GM21423 (cell line): Measurements from ENCODE around the gene MAP3K1.

Experiments
- ATAC-seq: cut with Tn5 transposase; IDR thresholded peaks from one replicate; pipeline ENCODE4 v1.9.1; 2021; ENCODE audit warnings: mild to moderate bottlenecking, moderate library complexity; ENCODE audit not compliant: unreplicated experiment

Gene MAP3K1

DNA sequence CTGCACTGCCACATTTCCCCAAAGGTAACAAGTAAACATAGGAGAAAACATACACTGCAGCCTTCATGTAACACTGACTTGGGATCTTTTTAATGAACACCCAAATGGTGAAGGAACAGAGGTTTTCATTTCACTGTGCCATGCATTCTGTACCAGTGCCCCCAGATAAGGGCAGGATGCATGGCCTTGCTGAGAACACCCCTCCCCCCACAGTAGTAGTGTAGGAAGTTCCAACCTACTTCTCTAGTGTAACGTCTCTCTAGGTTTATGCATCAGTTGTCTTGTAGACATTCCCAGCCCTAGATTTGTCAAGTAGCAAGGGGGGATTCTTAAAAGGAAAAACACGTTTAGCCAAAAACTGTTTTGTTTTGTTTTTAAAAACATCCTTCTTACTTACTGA, 29.9 kb downstream of the MAP3K1 start:
- ATAC-seq, result no peak

DNA sequence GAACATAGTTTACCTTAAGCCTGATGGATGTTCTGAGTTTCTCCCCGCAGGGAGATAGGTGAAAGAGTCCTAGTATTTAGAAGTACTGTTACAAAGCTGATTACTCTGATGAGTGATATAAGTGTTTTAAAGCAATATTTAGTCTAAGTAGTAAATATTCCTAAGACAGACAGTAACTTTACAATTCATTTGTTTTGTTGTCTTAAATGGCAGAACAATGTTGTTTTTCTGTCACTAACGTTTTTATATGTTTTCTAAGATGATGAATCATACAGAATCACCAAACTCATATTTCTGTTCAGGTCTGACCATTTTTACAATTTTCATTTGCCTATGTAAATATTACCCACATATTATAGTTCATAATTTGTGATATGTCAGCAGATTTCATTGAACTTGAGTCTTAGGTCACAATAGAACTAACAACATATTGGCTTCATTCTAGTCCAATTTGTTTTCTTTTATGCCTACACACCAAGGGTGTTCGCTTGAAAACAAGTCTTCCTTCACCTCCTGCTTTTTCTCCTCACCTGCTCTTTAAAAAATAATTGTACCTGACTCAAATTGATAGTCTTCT, 30.6 kb downstream of the MAP3K1 start:
- ATAC-seq, result no peak

DNA sequence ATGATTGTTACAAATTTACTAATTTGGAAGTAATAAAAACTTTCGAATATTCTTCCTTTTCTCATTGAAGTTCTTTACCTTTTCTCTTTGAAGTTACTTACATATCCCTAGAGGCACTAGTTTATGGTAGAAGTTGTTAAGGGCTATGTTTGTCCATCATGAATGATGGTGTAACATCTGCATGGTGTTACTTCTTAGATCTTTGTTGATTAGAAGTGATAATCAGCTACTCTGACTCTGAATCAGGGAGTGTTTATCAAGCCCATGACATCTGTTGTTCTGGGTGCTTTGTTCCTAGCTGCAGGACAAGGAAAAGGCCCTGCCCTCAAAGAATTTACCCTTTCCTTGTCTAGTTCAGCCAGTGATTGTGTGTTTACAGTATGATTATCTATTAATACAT, 32.9 kb downstream of the MAP3K1 start:
- no peak for ATAC-seq

GRCh38 chr5:56849671-56850070, 34.3 kb downstream of the MAP3K1 start:
- ATAC-seq, result no peak

GRCh38 chr5:56850423-56850822, 35.1 kb downstream of the MAP3K1 start:
- ATAC-seq, result no peak

DNA sequence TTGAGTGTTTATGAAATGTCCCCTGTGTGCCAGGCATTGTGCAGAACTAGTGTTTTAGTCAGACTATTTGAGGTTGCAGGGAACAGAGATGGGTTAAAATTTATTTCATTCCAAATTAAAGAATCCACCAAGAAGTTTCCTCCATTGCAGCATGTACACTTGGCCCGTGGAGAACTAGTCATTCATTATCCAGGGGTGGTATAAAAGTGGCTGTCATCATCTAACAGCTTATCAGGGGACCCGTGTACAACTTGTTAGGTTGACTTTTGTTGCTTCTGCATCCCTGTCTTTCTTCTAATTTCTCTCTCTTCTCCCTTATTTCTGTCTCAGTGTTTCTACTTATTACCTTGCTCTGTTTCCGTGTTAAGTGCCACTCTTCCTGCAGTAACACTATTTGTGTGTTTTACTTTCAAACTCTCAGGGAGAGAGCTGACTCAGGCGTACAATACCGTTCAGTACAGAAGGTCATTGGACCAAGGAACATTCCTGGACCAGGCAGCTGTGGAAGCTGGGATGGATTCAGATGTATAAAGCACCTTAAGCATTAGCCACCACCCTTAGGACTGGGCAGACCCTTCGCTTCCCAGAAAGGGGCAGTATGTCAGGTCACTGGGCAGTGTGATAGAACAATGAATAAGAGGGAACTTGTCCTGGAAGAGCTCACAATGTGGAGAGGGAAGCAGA, 36.1 kb downstream of the MAP3K1 start:
- ATAC-seq, result no peak

GRCh38 chr5:56852228-56853000, 37.1 kb downstream of the MAP3K1 start:
- ATAC-seq, result no peak

DNA sequence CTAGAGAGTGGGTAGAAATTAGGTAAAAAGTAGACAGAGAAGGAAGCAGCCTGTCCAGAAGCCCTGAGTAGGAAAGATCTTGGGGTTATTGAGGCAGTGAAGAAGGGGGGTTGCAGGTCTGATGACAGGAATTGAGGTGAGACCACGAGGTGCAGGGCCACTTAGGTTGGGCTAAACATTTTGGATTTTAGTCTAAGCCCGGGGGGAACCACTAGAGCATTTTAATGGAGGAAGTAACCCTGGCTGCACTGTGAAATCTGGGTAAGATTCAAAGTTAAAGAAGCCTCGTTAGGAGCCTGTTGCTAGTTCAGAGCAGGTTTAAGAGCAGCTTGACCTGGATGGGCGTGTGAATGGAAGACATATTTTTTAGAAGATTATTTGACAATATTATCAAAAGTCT, 38.3 kb downstream of the MAP3K1 start:
- ATAC-seq, result no peak

GRCh38 chr5:56854920-56855319, 39.6 kb downstream of the MAP3K1 start:
- no peak for ATAC-seq

GRCh38 chr5:56856541-56857178, 41.3 kb downstream of the MAP3K1 start:
- no peak for ATAC-seq

DNA sequence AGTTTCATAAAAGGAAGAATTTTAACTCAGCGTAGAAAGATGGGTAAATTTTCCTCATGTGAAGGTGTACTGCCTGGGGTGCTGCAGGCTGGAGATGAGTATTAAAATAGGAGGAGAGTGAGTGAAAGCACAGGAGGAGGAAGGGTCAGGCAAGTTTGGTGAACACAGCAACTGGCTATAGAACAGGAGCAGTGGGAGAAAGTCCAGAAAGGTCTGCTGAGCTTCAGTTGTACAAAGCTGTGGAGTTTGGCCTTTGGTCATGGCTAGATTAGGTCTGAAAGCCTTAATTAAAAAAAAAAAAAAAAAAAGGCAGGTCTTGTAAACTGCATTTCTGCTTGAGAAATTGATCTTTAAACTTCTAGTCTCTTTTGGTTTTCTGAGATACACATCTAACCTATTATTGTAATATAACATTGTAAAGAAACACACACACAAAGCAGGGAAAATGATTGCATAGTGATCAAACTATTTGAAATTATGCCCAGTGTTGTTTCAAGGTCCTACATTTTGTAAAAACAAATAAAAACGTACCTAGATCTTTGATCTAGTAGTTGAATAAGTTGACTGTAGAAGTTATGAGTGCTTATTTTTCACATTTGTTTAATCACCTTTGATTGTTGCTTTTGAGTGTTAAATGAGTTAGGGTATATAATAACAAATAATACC, 43.6 kb downstream of the MAP3K1 start:
- no peak for ATAC-seq

- ATAC-seq, result no peak
Observed at GRCh38 chr5:56861893-56862485, 46.6 kb downstream of the MAP3K1 start.

DNA sequence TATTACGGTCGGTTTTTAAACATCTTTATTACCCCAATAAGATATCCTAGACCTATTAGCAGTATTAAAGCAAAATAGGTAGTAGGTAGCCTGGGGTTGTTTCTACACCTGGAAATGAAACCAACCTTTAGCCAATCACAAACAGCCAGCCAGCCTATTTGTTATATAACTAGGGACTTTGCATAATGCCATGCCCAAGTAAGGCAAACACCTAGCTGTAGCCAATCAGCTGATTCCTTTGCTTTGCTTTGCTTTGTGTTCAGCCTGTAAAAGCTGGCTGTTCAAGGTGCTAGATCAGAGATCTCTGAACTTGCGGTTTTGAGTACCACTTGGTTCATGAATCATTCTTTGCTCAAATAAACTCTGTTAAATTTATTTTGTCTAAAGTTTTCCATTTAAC, 47.6 kb downstream of the MAP3K1 start:
- ATAC-seq, result no peak

- no peak for ATAC-seq
Observed at GRCh38 chr5:56871777-56872176, 56.4 kb downstream of the MAP3K1 start.

DNA sequence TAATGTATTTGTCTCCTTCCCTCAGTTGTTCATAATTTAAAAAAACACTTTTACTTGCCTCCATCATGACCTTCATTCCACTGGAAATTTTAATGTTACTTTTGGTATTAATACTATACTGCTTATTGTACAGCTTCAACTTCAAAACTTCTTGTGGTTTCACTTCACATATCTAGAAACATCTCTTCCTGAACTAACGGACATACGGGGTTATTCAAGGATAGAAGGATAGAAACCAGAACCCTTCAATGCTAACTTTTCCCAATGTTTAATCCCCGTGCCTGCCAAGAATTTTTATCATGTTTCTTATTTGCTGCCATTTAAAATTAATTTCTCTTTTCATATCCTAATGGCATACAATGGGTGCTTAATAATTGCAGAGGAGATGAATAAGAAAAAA, 57.7 kb downstream of the MAP3K1 start:
- no peak for ATAC-seq

DNA sequence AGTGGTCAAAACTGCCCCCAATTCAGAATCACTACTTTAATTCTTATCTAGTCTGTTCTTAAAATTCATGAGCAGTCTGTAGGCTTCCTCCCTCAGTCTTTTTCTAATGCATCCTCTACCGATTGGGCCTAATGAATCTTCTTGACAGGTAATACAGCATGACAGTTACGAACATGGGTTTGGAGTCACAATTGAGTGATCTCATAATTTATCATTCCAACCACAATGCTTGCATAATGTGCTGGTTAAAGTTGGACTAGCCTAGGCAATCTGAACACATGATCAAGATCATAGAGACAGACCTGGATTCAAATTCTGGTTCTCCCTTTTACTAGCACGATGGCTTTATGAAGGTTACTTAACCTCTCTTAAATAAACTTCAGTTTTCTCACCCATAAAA, 61.0 kb downstream of the MAP3K1 start:
- ATAC-seq, result no peak

- ATAC-seq, result no peak
Observed at GRCh38 chr5:56881571-56881970, 66.2 kb downstream of the MAP3K1 start.

- no peak for ATAC-seq
Observed at GRCh38 chr5:56893251-56893951, 78.1 kb downstream of the MAP3K1 start.

DNA sequence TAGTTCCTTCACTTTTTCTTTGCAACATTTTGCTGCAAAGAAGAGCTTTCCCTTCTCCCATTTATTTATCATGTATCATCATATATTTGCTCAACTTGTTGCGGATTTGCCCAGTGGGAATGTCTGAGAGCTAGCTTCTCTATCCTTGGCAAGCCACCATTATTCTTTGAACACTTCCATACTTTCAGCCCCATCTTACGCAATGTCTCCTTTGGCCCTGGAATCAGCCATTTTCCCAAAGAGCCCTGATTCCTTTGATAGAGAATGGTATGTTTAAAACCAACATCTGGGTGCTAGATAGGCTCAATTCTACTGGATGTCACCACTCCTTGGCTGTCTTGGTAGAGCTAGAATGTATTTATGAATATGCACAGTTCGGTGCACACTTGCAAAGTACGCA, 81.4 kb downstream of the MAP3K1 start:
- no peak for ATAC-seq

DNA sequence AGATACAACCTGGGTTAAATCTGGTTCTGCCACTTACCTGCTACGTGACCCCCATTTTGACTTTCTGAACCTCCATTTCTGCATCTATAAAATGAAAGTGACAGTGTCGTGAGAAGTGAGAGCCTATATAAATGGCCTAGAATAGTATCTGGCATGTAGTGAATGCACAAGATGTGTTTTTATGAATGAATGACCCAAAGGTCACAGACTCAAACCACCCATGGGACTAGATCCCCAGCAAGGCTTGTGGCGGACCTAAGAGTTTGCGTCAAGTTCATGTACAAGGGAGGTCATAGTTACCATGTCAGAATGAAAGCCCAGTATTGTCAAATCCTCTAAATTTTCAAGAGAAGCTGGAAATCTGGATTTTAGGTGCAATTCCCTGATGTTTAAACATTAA, 82.9 kb downstream of the MAP3K1 start:
- no peak for ATAC-seq
